Adrenal gland (tissue), 19 donors: ENCODE data around the gene SUPT7L. TPM values are rescaled to one million over a fixed set of nuclear protein-coding genes. Genes with fewer than 3 reads are reported as not detected.

Experiments used
- DNase-seq, 7 donors: peaks; one replicate each; pipeline ENCODE4 v3.0.0-alpha.2; 2019 to 2020
- H3K27ac ChIP-seq, 5 donors: fragments of 200-600 bp; sonication (generic) in 4 of 5; 1 replicate in 3 of 5; 2 replicates in 2 of 5; pipeline versions ENCODE4 v1.5.1 to v1.8.0; 2016 to 2020; ENCODE audit warnings: mild to moderate bottlenecking in 1 of 5
- H3K27me3 ChIP-seq: fragments of 200-600 bp; 2 replicates; pipeline ENCODE4 v1.8.0; 2021
- H3K36me3 ChIP-seq, 2 donors: fragments of 200-600 bp; replicated peaks in 1 of 2; 1 replicate in 1 of 2; 2 replicates in 1 of 2; pipeline versions ENCODE4 v1.5.1 to v1.8.0; 2018 to 2022
- H3K4me1 ChIP-seq, 2 donors: fragments of 200-600 bp; replicated peaks in 1 of 2; 1 replicate in 1 of 2; 2 replicates in 1 of 2; pipeline versions ENCODE4 v1.5.1 to v1.8.0; 2018 to 2021
- H3K4me3 ChIP-seq, 4 donors: fragments of 200-600 bp; sonication (generic) in 3 of 4; one replicate each; pipeline ENCODE4 v1.5.1; 2016 to 2018
- H3K9me3 ChIP-seq, 3 donors: fragments of 200-600 bp; sonication (generic) in 1 of 3; replicated peaks in 1 of 3; 1 replicate in 2 of 3; 2 replicates in 1 of 3; pipeline versions ENCODE4 v1.5.1 to v1.8.0; 2016 to 2021
- POLR2A ChIP-seq, 2 donors: fragments of 450-650 bp; IDR thresholded peaks; one replicate each; pipeline ENCODE4 v1.6.1; 2017; ENCODE audit warnings: antibody characterized with exemption in 2 of 2, mild to moderate bottlenecking in 2 of 2, moderate library complexity in 1 of 2
- WGBS, 4 donors: extraction: QIAGEN DNeasy Blood & Tissue Kit in 2 of 4; methylation state at CpG; one replicate each; pipeline versions ENCODE4 v1.1.5 to v1.1.7; 2013 to 2017; 5-methylcytosine and 5-hydroxymethylcytosine counted together
- intact Hi-C, 2 donors: fragments of 100-400 bp; cut with DNase I; formaldehyde crosslinking; loops; one replicate each; pipeline versions ENCODE4 v1.14.1 to v1.15.0; 2022 to 2023
- long read RNA-seq, 10 donors: library from polyadenylated mRNA in 3 of 10; unstranded in 2 of 10; stranded (forward) in 1 of 10; transcript quantifications; one replicate each; pipeline ENCODE4 v2.0.0 and lab custom pipeline, GENCODE V29; 2021 to 2026
- polyA plus RNA-seq, 3 donors: library from polyadenylated mRNA; stranded (reverse); fragments of 200-250 nt in 2 of 3; fragments of 350-450 nt in 1 of 3; fragmentation: Illumina TruSeq in 1 of 3; extraction: RNeasy Lipid Tissue Mini Kit (QIAGEN cat#74804) in 1 of 3; gene quantifications; one replicate each; pipeline ENCODE4 v1.2.3, GENCODE V29; 2013 to 2014
- total RNA-seq, 9 donors: library from RNA; depleted of rRNA in 4 of 9; stranded (reverse); fragments of >200 nt in 4 of 9; fragments of 120-200 nt in 1 of 9; fragmentation: NEBNext Ultra II Directional in 1 of 9; extraction: Animal tissue kit (Norgen Biotek cat#: 25700) in 1 of 9; gene quantifications; one replicate each; pipeline versions ENCODE4 v1.1.0 to v1.2.4, GENCODE V29; 2013 to 2023
- TF ChIP-seq, protein P1 (sequence below), 6 experiments: fragments of 450-650 bp in 4 of 6; fragments of 200-600 bp in 2 of 6; sonication (generic) in 1 of 6; IDR thresholded peaks; 1 replicate in 5 of 6; 2 replicates in 1 of 6; pipeline versions ENCODE4 v1.5.1 to v1.8.0; 2016 to 2021; ENCODE audit warnings: antibody characterized with exemption in 6 of 6, mild to moderate bottlenecking in 2 of 6, moderate library complexity in 1 of 6
- donor health status: healthy with polysubstance abuse.
- donor health status: Bipolar disorder and iron deficiency.
- donor health status: DM: yes; HTN: yes; CAD: no.
- donor health status: DM: no; HTN: no; CAD: no.
- donor health status: DM: no; HTN: no; CAD: no.
- donor health status: DM: yes; HTN: yes; CAD: no.

Gene SUPT7L, protein sequence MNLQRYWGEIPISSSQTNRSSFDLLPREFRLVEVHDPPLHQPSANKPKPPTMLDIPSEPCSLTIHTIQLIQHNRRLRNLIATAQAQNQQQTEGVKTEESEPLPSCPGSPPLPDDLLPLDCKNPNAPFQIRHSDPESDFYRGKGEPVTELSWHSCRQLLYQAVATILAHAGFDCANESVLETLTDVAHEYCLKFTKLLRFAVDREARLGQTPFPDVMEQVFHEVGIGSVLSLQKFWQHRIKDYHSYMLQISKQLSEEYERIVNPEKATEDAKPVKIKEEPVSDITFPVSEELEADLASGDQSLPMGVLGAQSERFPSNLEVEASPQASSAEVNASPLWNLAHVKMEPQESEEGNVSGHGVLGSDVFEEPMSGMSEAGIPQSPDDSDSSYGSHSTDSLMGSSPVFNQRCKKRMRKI
- 10 to 100 TPM; 16.6 to 48.4 (median 32.0) TPM for total RNA-seq
- 10 to 100 TPM; 36.8 to 51.4 (median 50.0) TPM for polyA plus RNA-seq
- long read RNA-seq, donor 1, full-length matches to known transcripts = 10 of 805 reads
- long read RNA-seq, donor 1, partial matches to known transcripts = 530 of 805 reads
- long read RNA-seq, donor 1, other reads (novel, unspliced or antisense) = 265 of 805 reads
- long read RNA-seq, donor 2, full-length matches to known transcripts = 4 of 37 reads
- long read RNA-seq, donor 2, partial matches to known transcripts = 21 of 37 reads
- long read RNA-seq, donor 2, other reads (novel, unspliced or antisense) = 12 of 37 reads
- long read RNA-seq, donor 3, full-length matches to known transcripts = 14 of 37 reads
- long read RNA-seq, donor 3, partial matches to known transcripts = 17 of 37 reads
- long read RNA-seq, donor 3, other reads (novel, unspliced or antisense) = 6 of 37 reads
- long read RNA-seq, donor 4, full-length matches to known transcripts = 19 of 26 reads
- long read RNA-seq, donor 4, partial matches to known transcripts = 2 of 26 reads
- long read RNA-seq, donor 4, other reads (novel, unspliced or antisense) = 5 of 26 reads
- long read RNA-seq, donor 5, full-length matches to known transcripts = 31 of 50 reads
- long read RNA-seq, donor 5, partial matches to known transcripts = 3 of 50 reads
- long read RNA-seq, donor 5, other reads (novel, unspliced or antisense) = 16 of 50 reads
- long read RNA-seq, donor 6, full-length matches to known transcripts = 15 of 21 reads
- long read RNA-seq, donor 6, partial matches to known transcripts = 2 of 21 reads
- long read RNA-seq, donor 6, other reads (novel, unspliced or antisense) = 4 of 21 reads
- long read RNA-seq, donor 7, full-length matches to known transcripts = 1 of 6 reads
- long read RNA-seq, donor 7, partial matches to known transcripts = 5 of 6 reads
- long read RNA-seq, donor 7, other reads (novel, unspliced or antisense) = 0 of 6 reads
- long read RNA-seq, donor 8, full-length matches to known transcripts = 12 of 32 reads
- long read RNA-seq, donor 8, partial matches to known transcripts = 20 of 32 reads
- long read RNA-seq, donor 8, other reads (novel, unspliced or antisense) = 0 of 32 reads
- long read RNA-seq, donor 9, full-length matches to known transcripts = 6 of 11 reads
- long read RNA-seq, donor 9, partial matches to known transcripts = 5 of 11 reads
- long read RNA-seq, donor 9, other reads (novel, unspliced or antisense) = 0 of 11 reads
- long read RNA-seq, donor 10, full-length matches to known transcripts = 4 of 16 reads
- long read RNA-seq, donor 10, partial matches to known transcripts = 12 of 16 reads
- long read RNA-seq, donor 10, other reads (novel, unspliced or antisense) = 0 of 16 reads

DNA sequence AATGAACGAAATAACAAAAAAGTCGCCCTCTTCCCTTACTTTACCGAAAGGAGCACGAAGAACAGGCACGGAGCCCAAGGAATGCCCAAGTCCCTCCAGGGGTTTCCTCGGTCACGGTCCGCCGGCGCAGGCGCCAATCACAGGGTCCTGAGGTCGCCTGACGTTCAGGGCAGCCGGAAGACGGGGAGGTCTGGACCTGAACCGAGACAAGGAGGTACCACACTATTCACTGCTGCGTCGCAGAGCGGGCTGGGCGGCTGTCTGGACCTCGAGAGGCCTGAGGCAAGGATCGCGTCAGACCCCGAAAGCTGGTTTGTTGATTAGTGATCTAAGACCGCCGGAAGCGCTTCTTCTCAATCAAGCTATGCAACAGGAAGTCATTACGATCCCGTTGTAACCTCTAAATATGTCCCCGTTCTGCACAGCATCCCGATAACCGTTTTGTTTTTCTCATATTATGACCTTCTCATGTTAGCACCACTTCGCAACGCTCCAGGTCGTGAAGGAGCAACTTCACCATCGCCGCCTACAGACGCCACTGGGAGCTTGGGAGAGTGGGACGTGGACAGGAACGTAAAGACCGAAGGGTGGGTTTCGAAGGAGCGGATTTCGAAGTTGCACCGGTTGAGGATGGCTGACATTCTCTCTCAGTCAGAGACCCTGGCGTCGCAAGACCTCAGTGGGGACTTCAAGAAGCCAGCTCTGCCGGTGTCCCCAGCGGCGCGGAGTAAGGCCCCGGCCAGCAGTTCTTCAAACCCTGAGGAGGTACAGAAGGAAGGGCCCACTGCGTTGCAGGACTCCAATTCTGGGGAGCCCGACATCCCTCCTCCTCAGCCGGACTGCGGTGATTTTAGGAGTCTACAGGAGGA lies at the start of gene SUPT7L, which contains the start of gene SLC4A1AP:
TSS of gene SUPT7L (minus strand) at position 330 of the 869 bp plus-strand sequence. CDS start 1,422 bp downstream, outside the sequence.
TSS of gene SLC4A1AP (plus strand) at position 605 of the 869 bp plus-strand sequence. CDS start at position 631, 26 bp downstream.
- intact Hi-C loops = no loop called here
- no peaks in the 10 kb centered on the region for H3K27me3 ChIP-seq
- peak within 1 kb of the TSS; percentile 45 to 97 (median 77) for H3K27ac ChIP-seq
- TF ChIP-seq, protein P1, sequence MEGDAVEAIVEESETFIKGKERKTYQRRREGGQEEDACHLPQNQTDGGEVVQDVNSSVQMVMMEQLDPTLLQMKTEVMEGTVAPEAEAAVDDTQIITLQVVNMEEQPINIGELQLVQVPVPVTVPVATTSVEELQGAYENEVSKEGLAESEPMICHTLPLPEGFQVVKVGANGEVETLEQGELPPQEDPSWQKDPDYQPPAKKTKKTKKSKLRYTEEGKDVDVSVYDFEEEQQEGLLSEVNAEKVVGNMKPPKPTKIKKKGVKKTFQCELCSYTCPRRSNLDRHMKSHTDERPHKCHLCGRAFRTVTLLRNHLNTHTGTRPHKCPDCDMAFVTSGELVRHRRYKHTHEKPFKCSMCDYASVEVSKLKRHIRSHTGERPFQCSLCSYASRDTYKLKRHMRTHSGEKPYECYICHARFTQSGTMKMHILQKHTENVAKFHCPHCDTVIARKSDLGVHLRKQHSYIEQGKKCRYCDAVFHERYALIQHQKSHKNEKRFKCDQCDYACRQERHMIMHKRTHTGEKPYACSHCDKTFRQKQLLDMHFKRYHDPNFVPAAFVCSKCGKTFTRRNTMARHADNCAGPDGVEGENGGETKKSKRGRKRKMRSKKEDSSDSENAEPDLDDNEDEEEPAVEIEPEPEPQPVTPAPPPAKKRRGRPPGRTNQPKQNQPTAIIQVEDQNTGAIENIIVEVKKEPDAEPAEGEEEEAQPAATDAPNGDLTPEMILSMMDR (IDR thresholded peaks at IDR 0.05) = peak in 2 of 6 experiments; percentile 12
- TF ChIP-seq POLR2A (IDR thresholded peaks at IDR 0.05) = peak; percentile 45 to 47
- peak within 1 kb of the TSS; percentile 51 to 96 (median 84) for H3K4me3 ChIP-seq
- 0 to 1% (median 0%) methylated on average over 27 to 56 of the region's 56 CpGs for WGBS, 4 donors
- peaks cover 0 to 48% of the 10 kb centered on the region in 2 donors for H3K36me3 ChIP-seq
- peak; percentile 67 to 89 (median 71) for DNase-seq
- H3K9me3 ChIP-seq = no peaks in the 10 kb centered on the region
- H3K4me1 ChIP-seq = peaks cover 16 to 43% of the 10 kb centered on the region in 2 donors

DNA sequence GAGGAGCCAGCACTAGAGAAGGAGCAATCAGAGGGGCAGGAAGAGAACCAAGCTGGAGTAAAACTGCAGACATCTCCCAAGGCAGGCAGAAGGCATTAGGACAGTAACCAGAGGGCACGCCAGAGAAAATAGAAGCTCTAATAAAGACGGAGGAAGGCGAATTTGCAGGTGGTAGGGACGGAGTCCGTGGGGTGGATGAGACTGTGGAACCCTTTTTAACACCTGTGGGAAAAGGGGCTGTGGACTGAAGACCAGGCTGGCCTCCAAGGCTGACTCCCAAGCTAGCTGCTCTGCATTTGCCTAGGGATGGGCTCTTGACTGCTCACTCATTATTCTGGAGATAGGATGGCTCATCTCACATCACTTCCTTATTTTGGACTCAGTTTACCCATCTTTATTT lies 49.8 kb upstream of the SUPT7L start:
- no peaks in the 10 kb centered on the region for H3K27me3 ChIP-seq
- no peak overlapping the region for H3K27ac ChIP-seq
- WGBS, 4 donors = 90 to 97% (median 93%) methylated on average over 5 of the region's 5 CpGs
- peak in 1 of 7 donors; percentile 30 for DNase-seq
- H3K9me3 ChIP-seq = no peaks in the 10 kb centered on the region
- intact Hi-C loops = no loop called here
- H3K4me1 ChIP-seq = peaks cover 5 to 11% of the 10 kb centered on the region in 2 donors
- no peak overlapping the region for H3K4me3 ChIP-seq
- TF ChIP-seq, protein P1 (IDR thresholded peaks at IDR 0.05) = no peak
- TF ChIP-seq POLR2A (IDR thresholded peaks at IDR 0.05) = no peak
- H3K36me3 ChIP-seq = no peaks in the 10 kb centered on the region

DNA sequence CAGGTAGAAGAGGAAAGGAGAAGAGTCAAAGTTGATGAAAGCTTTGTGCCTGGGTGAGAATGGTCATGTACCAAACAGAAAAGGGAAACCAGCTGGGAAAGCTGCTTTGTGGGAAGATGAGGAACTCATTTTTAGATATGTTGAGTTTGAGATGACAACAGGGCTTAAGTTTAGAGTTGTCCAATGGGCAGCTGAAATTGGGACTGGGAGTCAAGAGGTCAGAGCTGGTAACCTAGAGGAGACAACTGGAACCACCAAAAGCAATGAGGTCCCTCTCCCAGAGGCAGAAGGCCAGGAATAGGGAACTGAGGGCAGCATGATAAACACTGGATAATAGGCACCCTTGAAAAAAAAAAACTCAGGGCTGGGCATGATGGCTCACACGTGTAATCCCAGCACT lies 49.1 kb upstream of the SUPT7L start:
- intact Hi-C loops = no loop called here
- WGBS, 4 donors = 71 to 100% (median 89%) methylated on average over 1 of the region's 1 CpG
- Histone ChIP-seq H3K4me3 (no peak overlapping the region), H3K27me3 (no peaks in the 10 kb centered on the region), H3K27ac (no peak overlapping the region), H3K4me1 (peaks cover 8 to 17% of the 10 kb centered on the region in 2 donors), H3K36me3 (no peaks in the 10 kb centered on the region), H3K9me3 (no peaks in the 10 kb centered on the region)
- DNase-seq = peak in 1 of 7 donors; percentile 15
- TF ChIP-seq, protein P1 (IDR thresholded peaks at IDR 0.05) = no peak
- TF ChIP-seq POLR2A (IDR thresholded peaks at IDR 0.05) = no peak
